HepG2 (cell line): ENCODE results near the gene PLK3. TPM values are rescaled to one million over a fixed set of nuclear protein-coding genes. Genes with fewer than 3 reads are reported as not detected.

Experiments
- FOXO1 ChIP-seq: sonication (generic); formaldehyde crosslinking; IDR thresholded peaks from 2 replicates; pipeline ENCODE4 v1.4.0; 2020; ENCODE audit warnings: missing genetic modification reagents
- HMGXB4 ChIP-seq, 2 experiments: sonication (generic) in 1 of 2; formaldehyde crosslinking in 1 of 2; IDR thresholded peaks; 2 replicates each; pipeline versions ENCODE4 v1.4.0 to v1.6.1; 2018 to 2020; ENCODE audit warnings: missing genetic modification reagents in 2 of 2, borderline replicate concordance in 1 of 2, low read depth in 1 of 2, mild to moderate bottlenecking in 1 of 2, missing biosample characterization in 1 of 2
- HNF4G ChIP-seq, 2 experiments: sonication (generic) in 1 of 2; formaldehyde crosslinking in 1 of 2; IDR thresholded peaks; 2 replicates each; pipeline versions ENCODE4 v1.4.0 to v1.6.1; 2011 to 2020; ENCODE audit warnings: borderline replicate concordance in 2 of 2, low read depth in 2 of 2, mild to moderate bottlenecking in 2 of 2, low read length in 1 of 2, missing genetic modification reagents in 1 of 2, moderate library complexity in 1 of 2
- IRF9 ChIP-seq: sonication (generic); formaldehyde crosslinking; IDR thresholded peaks from 2 replicates; pipeline ENCODE4 v1.8.0; 2022; ENCODE audit warnings: missing genetic modification reagents, mild to moderate bottlenecking, borderline replicate concordance
- KDM5A ChIP-seq: fragments of 200-600 bp; sonication (generic); IDR thresholded peaks from 2 replicates; pipeline ENCODE4 v1.7.0; 2018; ENCODE audit warnings: antibody characterized with exemption, mild to moderate bottlenecking, low read length, borderline replicate concordance
- KLF12 ChIP-seq: sonication (generic); formaldehyde crosslinking; IDR thresholded peaks from 2 replicates; pipeline ENCODE4 v1.4.0; 2020; ENCODE audit warnings: missing genetic modification reagents, borderline replicate concordance
- MTA3 ChIP-seq: sonication (generic); formaldehyde crosslinking; IDR thresholded peaks from 2 replicates; pipeline ENCODE4 v1.4.0; 2020; ENCODE audit warnings: missing genetic modification reagents
- RAD21 ChIP-seq: fragments of 450-650 bp; formaldehyde crosslinking; IDR thresholded peaks from 2 replicates; pipeline ENCODE4 v1.5.0; 2020; ENCODE audit warnings: mild to moderate bottlenecking
- SMAD3 ChIP-seq: sonication (generic); formaldehyde crosslinking; IDR thresholded peaks from 2 replicates; pipeline ENCODE4 v1.4.0; 2020; ENCODE audit warnings: missing genetic modification reagents
- ZBTB38 ChIP-seq: sonication (generic); formaldehyde crosslinking; IDR thresholded peaks from 2 replicates; pipeline ENCODE4 v1.5.1; 2020; ENCODE audit warnings: mild to moderate bottlenecking, missing genetic modification reagents
- ZBTB7B ChIP-seq: sonication (generic); formaldehyde crosslinking; IDR thresholded peaks from 2 replicates; pipeline ENCODE4 v1.4.0; 2020; ENCODE audit warnings: missing genetic modification reagents
- ZNF430 ChIP-seq: sonication (generic); formaldehyde crosslinking; IDR thresholded peaks from 2 replicates; pipeline ENCODE4 v1.9.0; 2021; ENCODE audit warnings: mild to moderate bottlenecking, missing genetic modification reagents
- ZNF468 ChIP-seq: sonication (generic); formaldehyde crosslinking; IDR thresholded peaks from 2 replicates; pipeline ENCODE4 v1.8.0; 2022; ENCODE audit warnings: mild to moderate bottlenecking, moderate library complexity, missing genetic modification reagents
- ZNF724P ChIP-seq: sonication (generic); formaldehyde crosslinking; IDR thresholded peaks from 2 replicates; pipeline ENCODE4 v1.8.0; 2022; ENCODE audit warnings: missing genetic modification reagents, borderline replicate concordance
- ZNF768 ChIP-seq: sonication (generic); formaldehyde crosslinking; IDR thresholded peaks from 2 replicates; pipeline ENCODE4 v1.4.0; 2020; ENCODE audit warnings: missing genetic modification reagents
- ZNF773 ChIP-seq: sonication (generic); formaldehyde crosslinking; IDR thresholded peaks from 2 replicates; pipeline ENCODE4 v1.4.0; 2020; ENCODE audit warnings: missing genetic modification reagents, borderline replicate concordance
- ZNF850 ChIP-seq: sonication (generic); formaldehyde crosslinking; conservative IDR thresholded peaks from 2 replicates; pipeline ENCODE4 v1.9.0; 2021; ENCODE audit warnings: mild to moderate bottlenecking, missing genetic modification reagents
- ZZZ3 ChIP-seq: sonication (generic); formaldehyde crosslinking; IDR thresholded peaks from 2 replicates; pipeline ENCODE4 v1.4.0; 2020; ENCODE audit warnings: missing genetic modification reagents, mild to moderate bottlenecking, borderline replicate concordance
- polyA plus RNA-seq, 8 experiments: library from polyadenylated mRNA; depleted of rRNA in 3 of 8; stranded (reverse) in 7 of 8; unstranded in 1 of 8; fragments of >200 nt; fragmentation: Illumina TruSeq in 4 of 8; extraction: Trizol in 4 of 8; gene quantifications; 2 replicates each; pipeline versions ENCODE4 v1.2.1 to v1.2.3, GENCODE V29; 2011 to 2016; ENCODE audit warnings: low read depth in 4 of 8, missing spikeins in 1 of 8, mixed read lengths in 1 of 8; ENCODE audit not compliant: insufficient read depth in 1 of 8
- total RNA-seq, 5 experiments: library from RNA; depleted of rRNA; stranded (reverse); fragments of >200 nt; fragmentation: Illumina TruSeq; extraction: Trizol; gene quantifications; 2 replicates each; pipeline ENCODE4 v1.2.3, GENCODE V29; 2016; ENCODE audit warnings: low read depth in 1 of 5
- TF ChIP-seq, protein P1 (sequence below): sonication (generic); formaldehyde crosslinking; IDR thresholded peaks from 2 replicates; pipeline ENCODE4 v1.4.0; 2020; ENCODE audit warnings: missing genetic modification reagents
- TF ChIP-seq, protein P2 (sequence below): sonication (generic); formaldehyde crosslinking; IDR thresholded peaks from 2 replicates; pipeline ENCODE4 v1.5.0; 2020; ENCODE audit warnings: missing genetic modification reagents
- TF ChIP-seq, protein P3 (sequence below): sonication (generic); formaldehyde crosslinking; IDR thresholded peaks from 2 replicates; pipeline ENCODE4 v1.8.0; 2022; ENCODE audit warnings: low read depth, missing genetic modification reagents

PLK3 gene
- total and polyA plus RNA-seq, 2 of the 13 experiments (the other 11 are each of a cell fraction or from before 2014, with no cell fraction given), result 9.8 to 16.9 TPM

DNA sequence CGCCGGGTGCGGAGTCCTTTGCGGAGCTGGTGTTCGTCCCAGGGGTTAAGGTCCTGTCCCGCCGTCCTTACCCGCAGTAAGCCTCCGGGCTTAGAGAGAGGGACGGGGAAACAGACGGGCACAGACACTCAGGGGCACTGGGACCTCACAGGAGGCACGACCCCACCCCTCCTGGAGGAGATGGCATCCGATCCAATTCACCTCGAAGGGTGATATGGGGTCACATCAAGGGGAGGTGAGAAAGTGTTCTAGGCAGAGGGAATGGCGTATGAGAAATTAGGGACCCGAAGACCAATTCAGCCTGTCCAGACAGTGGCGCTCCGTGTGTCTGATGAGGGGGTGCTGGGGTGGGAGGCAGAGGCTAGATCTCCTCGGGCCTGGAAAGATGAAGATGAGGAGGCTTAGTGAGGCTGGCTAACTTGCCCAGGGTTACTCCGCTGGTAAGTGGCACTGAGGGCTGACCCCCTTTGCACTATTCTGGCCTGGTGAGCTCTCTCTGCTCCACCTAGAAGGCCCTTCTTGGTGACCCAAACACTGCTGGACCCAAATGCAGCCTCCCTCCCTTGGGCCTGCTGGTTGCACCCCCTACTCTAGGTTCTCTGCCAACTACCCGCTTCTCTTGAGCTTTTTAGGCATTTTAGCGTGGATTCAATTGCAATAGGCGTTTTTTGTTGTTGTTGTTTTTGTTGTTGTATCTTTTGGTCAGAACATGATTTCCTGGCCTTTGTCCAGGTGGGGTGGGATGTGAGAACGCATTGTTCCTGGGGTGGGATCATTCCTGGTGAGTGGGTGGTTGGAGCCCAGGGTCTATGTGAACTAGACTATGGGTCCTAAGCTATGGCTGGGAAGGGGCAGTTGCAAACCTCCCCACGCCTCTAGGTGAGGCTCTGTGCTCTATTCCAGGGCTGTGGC, 20.4 kb downstream of the PLK3 start (continued):
- TF ChIP-seq HMGXB4 (CRISPR knock-in tag; IDR thresholded peaks at IDR 0.05; ENCODE audit: borderline replicate concordance in 1 of 2, low read depth in 1 of 2) (peak in 1 of 2 experiments; percentile 18; a peak in 1 of 4 replicates), KLF12 (CRISPR knock-in tag) (0 out of 2 replicates have a peak, but pooled peaks have one; percentile 28), HNF4G (IDR thresholded peaks at IDR 0.05; ENCODE audit: borderline replicate concordance, low read depth, low read length) (no peak), HNF4G (CRISPR knock-in tag; IDR thresholded peaks at IDR 0.05; ENCODE audit: borderline replicate concordance, low read depth) (no peak), RAD21 (CRISPR knock-in tag) (no peak), IRF9 (CRISPR knock-in tag) (0 out of 2 replicates have a peak, but pooled peaks have one; percentile 36), ZZZ3 (CRISPR knock-in tag) (no peak), ZNF430 (no peak), SMAD3 (CRISPR knock-in tag) (no peak; the same call in 1 of the 2 replicates), ZNF773 (no peak), ZBTB38 (CRISPR knock-in tag) (peak; percentile 16; the same call in 1 of the 2 replicates), ZNF724P (CRISPR knock-in tag) (0 out of 2 replicates have a peak, but pooled peaks have one; percentile 20), ZNF850 (no peak), ZNF468 (CRISPR knock-in tag) (no peak), KDM5A (no peak), FOXO1 (CRISPR knock-in tag) (no peak), ZBTB7B (CRISPR knock-in tag) (no peak), ZNF768 (CRISPR knock-in tag) (peak; percentile 43; the same call in 1 of the 2 replicates), MTA3 (CRISPR knock-in tag) (no peak)
- TF ChIP-seq, protein P1, sequence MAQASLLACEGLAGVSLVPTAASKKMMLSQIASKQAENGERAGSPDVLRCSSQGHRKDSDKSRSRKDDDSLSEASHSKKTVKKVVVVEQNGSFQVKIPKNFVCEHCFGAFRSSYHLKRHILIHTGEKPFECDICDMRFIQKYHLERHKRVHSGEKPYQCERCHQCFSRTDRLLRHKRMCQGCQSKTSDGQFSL (CRISPR knock-in tag), result peak; percentile 27; the same call in 1 of the 2 replicates
- TF ChIP-seq, protein P2, sequence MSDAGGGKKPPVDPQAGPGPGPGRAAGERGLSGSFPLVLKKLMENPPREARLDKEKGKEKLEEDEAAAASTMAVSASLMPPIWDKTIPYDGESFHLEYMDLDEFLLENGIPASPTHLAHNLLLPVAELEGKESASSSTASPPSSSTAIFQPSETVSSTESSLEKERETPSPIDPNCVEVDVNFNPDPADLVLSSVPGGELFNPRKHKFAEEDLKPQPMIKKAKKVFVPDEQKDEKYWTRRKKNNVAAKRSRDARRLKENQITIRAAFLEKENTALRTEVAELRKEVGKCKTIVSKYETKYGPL (CRISPR knock-in tag), result no peak
- TF ChIP-seq, protein P3, sequence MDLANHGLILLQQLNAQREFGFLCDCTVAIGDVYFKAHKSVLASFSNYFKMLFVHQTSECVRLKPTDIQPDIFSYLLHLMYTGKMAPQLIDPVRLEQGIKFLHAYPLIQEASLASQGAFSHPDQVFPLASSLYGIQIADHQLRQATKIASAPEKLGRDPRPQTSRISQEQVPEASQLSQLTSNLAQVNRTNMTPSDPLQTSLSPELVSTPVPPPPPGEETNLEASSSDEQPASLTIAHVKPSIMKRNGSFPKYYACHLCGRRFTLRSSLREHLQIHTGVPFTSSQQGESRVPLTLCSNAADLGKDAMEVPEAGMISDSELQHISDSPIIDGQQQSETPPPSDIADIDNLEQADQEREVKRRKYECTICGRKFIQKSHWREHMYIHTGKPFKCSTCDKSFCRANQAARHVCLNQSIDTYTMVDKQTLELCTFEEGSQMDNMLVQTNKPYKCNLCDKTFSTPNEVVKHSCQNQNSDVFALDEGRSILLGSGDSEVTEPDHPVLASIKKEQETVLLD (CRISPR knock-in tag), result no peak
